Gastrocnemius medialis (tissue), 4 donors: Measurements from ENCODE around the gene TGFB1.

Source experiments
- CTCF ChIP-seq, 5 experiments: fragments of 450-650 bp in 3 of 5; fragments of 200-600 bp in 2 of 5; sonication (generic) in 2 of 5; IDR thresholded peaks in 4 of 5; conservative IDR thresholded peaks in 1 of 5; 1 replicate in 4 of 5; 2 replicates in 1 of 5; pipeline ENCODE4 v1.5.1; 2016 to 2019; ENCODE audit warnings: antibody characterized with exemption in 5 of 5, mild to moderate bottlenecking in 3 of 5, moderate library complexity in 3 of 5
- POLR2A ChIP-seq, 2 donors: fragments of 450-650 bp; IDR thresholded peaks; one replicate each; pipeline ENCODE4 v1.6.1; 2017; ENCODE audit warnings: antibody characterized with exemption in 2 of 2, mild to moderate bottlenecking in 2 of 2, moderate library complexity in 2 of 2

- no peak for TF ChIP-seq POLR2A (IDR thresholded peaks at IDR 0.05)
- no peak for TF ChIP-seq CTCF (IDR thresholded peaks at IDR 0.05 in 4 of 5, conservative IDR thresholded peaks at IDR 0.05 in 1 of 5)
These were observed 22.6 kb downstream of the TGFB1 start for GRCh38 chr19:41330946-41331678.
